Breast epithelium (tissue), 4 donors: ENCODE measurements around the gene ZCCHC14. TPM values are rescaled to one million over a fixed set of nuclear protein-coding genes. Genes with fewer than 3 reads are reported as not detected.
A peak's percentile ranks its signal among the peaks of the same experiment; 100 is the strongest.
"Not testable (repeated sequence)": the region's sequence is repeated elsewhere in the genome, so short reads cannot be mapped to it uniquely, and the experiment has no call there.

Experiments used
- DNase-seq, 2 donors: peaks; one replicate each; pipeline ENCODE4 v3.0.0-alpha.2; 2019; ENCODE audit warnings: low spot score in 2 of 2
- H3K27ac ChIP-seq, 2 donors: fragments of 200-600 bp; sonication (generic) in 1 of 2; one replicate each; pipeline ENCODE4 v1.5.1; 2016 to 2019; ENCODE audit warnings: mild to moderate bottlenecking in 1 of 2
- H3K27me3 ChIP-seq, 2 donors: fragments of 200-600 bp; sonication (generic) in 1 of 2; one replicate each; pipeline versions ENCODE4 v1.5.1 to v1.6.0; 2017 to 2019; ENCODE audit warnings: control low read depth in 1 of 2, mild to moderate bottlenecking in 1 of 2
- H3K36me3 ChIP-seq: fragments of 200-600 bp; one replicate; pipeline ENCODE4 v1.5.1; 2019
- H3K4me1 ChIP-seq, 2 donors: fragments of 200-600 bp; sonication (generic); one replicate each; pipeline ENCODE4 v1.5.1; 2016 to 2019; ENCODE audit warnings: control low read depth in 1 of 2
- H3K4me3 ChIP-seq, 3 donors: fragments of 200-600 bp; sonication (generic); 1 replicate in 2 of 3; 2 replicates in 1 of 3; pipeline ENCODE4 v1.5.1; 2016 to 2019; ENCODE audit warnings: mild to moderate bottlenecking in 3 of 3, moderate library complexity in 2 of 3
- H3K9me3 ChIP-seq, 2 donors: fragments of 200-600 bp; sonication (generic) in 1 of 2; one replicate each; pipeline ENCODE4 v1.5.1; 2016 to 2019; ENCODE audit warnings: control low read depth in 1 of 2
- POLR2A ChIP-seq: fragments of 450-650 bp; IDR thresholded peaks from one replicate; pipeline ENCODE4 v1.6.1; 2016; ENCODE audit warnings: antibody characterized with exemption, mild to moderate bottlenecking, moderate library complexity
- POLR2AphosphoS5 ChIP-seq, 3 donors: sonication (generic); formaldehyde crosslinking; IDR thresholded peaks; one replicate each; pipeline ENCODE4 v1.6.1; 2017; ENCODE audit warnings: antibody characterized with exemption in 3 of 3
- intact Hi-C: fragments of 100-400 bp; cut with DNase I; formaldehyde crosslinking; loops from one replicate; pipeline ENCODE4 v1.15.1; 2023; ENCODE audit warnings: low total_unique reads
- total RNA-seq, 3 donors: library from RNA; depleted of rRNA; stranded (reverse); fragments of >200 nt; gene quantifications; one replicate each; pipeline ENCODE4 v1.1.0, GENCODE V29; 2016
- TF ChIP-seq, protein P1 (sequence below), 3 donors: fragments of 450-650 bp; IDR thresholded peaks; one replicate each; pipeline ENCODE4 v1.5.1; 2016 to 2017; ENCODE audit warnings: antibody characterized with exemption in 3 of 3, mild to moderate bottlenecking in 3 of 3, moderate library complexity in 3 of 3

Gene ZCCHC14
- total RNA-seq, 3 donors from 2014 or later = 15.2 to 21.0 (median 18.7) TPM

DNA sequence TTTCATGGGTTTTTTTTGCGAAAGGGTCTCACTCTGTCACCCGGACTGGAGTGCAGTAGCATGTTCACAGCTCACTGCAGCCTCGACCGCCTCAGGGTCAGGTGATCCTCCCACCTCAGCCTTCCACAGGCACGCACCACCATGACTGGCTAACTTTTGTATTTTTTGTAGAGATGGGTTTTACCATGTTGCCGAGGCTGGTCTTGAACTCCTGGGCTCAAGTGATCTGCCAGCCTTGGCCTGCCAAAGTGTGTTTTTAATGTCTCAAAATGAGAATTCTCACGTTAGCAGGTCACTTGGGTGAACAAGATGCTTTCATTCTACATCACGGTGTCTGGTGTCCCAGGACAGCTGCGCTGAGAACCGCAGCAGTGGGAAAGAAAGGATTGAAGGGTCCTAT lies 112.4 kb downstream of the ZCCHC14 start:
- DNase-seq = no peak
- intact Hi-C loops = no loop called here
- H3K4me3 ChIP-seq = peak overlapping the region; percentile 80 to 97 (median 81)
- no peaks in the 10 kb centered on the region for H3K36me3 ChIP-seq
- peak overlapping the region; percentile 64 to 71 for H3K27ac ChIP-seq
- TF ChIP-seq POLR2A (no peak), POLR2AphosphoS5 (IDR thresholded peaks at IDR 0.05) (no peak)
- TF ChIP-seq, protein P1, sequence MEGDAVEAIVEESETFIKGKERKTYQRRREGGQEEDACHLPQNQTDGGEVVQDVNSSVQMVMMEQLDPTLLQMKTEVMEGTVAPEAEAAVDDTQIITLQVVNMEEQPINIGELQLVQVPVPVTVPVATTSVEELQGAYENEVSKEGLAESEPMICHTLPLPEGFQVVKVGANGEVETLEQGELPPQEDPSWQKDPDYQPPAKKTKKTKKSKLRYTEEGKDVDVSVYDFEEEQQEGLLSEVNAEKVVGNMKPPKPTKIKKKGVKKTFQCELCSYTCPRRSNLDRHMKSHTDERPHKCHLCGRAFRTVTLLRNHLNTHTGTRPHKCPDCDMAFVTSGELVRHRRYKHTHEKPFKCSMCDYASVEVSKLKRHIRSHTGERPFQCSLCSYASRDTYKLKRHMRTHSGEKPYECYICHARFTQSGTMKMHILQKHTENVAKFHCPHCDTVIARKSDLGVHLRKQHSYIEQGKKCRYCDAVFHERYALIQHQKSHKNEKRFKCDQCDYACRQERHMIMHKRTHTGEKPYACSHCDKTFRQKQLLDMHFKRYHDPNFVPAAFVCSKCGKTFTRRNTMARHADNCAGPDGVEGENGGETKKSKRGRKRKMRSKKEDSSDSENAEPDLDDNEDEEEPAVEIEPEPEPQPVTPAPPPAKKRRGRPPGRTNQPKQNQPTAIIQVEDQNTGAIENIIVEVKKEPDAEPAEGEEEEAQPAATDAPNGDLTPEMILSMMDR (IDR thresholded peaks at IDR 0.05) = no peak
- H3K9me3 ChIP-seq = no peaks in the 10 kb centered on the region
- H3K4me1 ChIP-seq = peaks cover 0 to 15% of the 10 kb centered on the region in 2 donors
- no peaks in the 10 kb centered on the region for H3K27me3 ChIP-seq

DNA sequence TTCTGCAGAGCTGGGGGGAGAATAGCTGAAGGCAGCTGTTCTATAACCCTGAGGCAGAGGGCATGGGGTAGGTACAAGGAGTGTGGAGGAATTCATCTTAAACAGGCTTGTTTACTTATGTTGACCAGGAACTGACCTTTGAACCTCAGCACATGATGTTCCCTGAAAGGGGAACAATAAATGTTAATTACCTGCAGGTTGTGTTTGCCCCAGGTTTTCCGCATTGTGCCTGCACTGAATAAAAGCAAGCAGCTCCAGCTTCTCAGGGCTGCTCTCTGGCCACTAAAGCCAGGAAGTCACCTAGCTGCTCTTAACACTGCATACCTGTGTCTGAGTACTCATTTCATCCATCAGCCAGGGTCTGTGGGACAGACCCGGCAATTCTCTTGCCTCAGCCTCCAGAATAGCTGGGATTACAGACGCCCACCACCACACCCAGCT lies 113.5 kb downstream of the ZCCHC14 start:
- H3K36me3 ChIP-seq, H3K27me3 ChIP-seq, intact Hi-C loops, DNase-seq, H3K9me3 ChIP-seq: not testable (repeated sequence)
- H3K27ac ChIP-seq = peak overlapping the region in 1 of 2 donors; percentile 45
- peaks cover 0 to 15% of the 10 kb centered on the region in 2 donors for H3K4me1 ChIP-seq
- H3K4me3 ChIP-seq = peak overlapping the region in 1 of 3 donors; percentile 9

DNA sequence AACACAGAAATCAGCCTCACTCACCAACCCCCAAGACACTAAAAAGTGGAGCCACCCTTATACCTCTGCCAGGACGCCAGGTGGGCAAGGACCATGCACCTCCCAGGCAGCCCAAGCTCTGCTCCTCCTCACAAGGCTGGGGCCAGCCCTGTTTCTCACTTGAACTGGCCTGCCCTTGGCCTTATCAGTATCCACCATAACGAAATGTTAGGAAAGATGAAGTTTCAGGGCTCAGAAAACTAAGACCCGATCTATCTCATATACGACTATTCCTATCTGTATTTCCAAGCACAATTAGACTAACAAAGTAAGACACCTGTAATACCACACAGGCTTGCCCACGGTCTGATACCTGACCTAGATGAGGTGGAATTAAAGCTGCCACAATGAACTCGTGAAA lies 116.2 kb downstream of the ZCCHC14 start:
- Histone ChIP-seq H3K9me3 (no peaks in the 10 kb centered on the region), H3K4me3 (no peak overlapping the region), H3K27ac (peak overlapping the region in 1 of 2 donors; percentile 38), H3K36me3 (no peaks in the 10 kb centered on the region), H3K4me1 (peaks cover 0 to 9% of the 10 kb centered on the region in 2 donors), H3K27me3 (no peaks in the 10 kb centered on the region)
- intact Hi-C loops = no loop called here
- no peak for DNase-seq
- TF ChIP-seq POLR2AphosphoS5 (IDR thresholded peaks at IDR 0.05) = no peak
- TF ChIP-seq, protein P1 (IDR thresholded peaks at IDR 0.05) = no peak

DNA sequence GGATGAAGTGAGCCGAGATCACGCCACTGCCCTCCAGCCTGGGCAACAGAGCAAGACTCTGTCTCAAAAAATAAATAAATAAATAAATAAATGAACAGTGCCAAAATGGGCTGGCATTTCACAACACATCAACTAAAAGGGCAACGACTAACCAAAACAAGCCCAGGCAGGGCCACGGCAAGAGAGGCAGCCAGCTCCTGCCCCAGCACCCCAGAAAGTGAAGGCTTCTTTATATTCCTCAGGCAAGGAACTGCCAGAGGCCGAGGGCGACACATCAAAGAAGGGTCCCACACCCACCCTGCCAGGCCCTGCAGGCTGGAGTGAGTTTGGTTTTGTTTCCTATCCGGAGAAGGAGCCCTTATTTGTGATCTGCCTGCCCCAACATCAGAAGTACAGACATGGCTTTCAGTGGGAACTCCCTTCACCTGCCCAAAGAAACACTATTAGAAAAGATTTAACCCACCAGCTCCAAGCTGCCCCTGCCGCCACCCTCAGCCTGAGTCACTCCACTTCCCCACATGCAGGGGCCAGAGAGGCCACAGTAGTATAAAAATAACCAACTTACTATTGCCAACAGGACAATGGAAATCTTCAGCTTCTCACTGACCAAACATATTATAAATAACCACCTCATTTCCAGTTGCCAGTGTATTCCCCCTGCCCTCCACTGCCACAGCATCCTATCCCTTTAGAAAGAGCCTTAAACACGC lies 117.2 kb downstream of the ZCCHC14 start:
- H3K27ac ChIP-seq = peak overlapping the region in 1 of 2 donors; percentile 45
- TF ChIP-seq, protein P1 (IDR thresholded peaks at IDR 0.05) = no peak
- TF ChIP-seq POLR2AphosphoS5 (IDR thresholded peaks at IDR 0.05) (no peak), POLR2A (no peak)
- DNase-seq = no peak
- H3K36me3 ChIP-seq = no peaks in the 10 kb centered on the region
- H3K4me1 ChIP-seq = peaks cover under 1 to 5% of the 10 kb centered on the region in 2 donors
- H3K27me3 ChIP-seq = no peaks in the 10 kb centered on the region
- intact Hi-C loops = no loop called here
- no peak overlapping the region for H3K4me3 ChIP-seq
- H3K9me3 ChIP-seq = no peaks in the 10 kb centered on the region

DNA sequence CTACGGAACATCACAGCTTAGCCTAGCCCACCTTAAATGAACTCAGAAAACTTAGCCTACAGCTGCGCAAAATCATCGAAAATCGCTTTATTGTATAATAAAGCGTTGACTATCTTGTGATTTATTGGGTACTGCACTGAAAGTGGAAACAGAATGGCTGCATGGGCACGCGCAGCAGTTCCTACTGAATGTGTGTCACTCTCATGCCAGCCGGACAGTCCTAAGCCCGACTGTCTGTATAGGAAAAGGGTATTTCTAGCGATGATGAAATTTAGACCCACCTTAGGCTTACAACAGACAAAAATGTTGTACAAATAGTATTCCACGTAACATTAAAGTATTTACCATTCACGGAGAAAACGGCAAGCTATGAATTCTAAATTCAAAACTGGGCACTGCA lies 118.5 kb downstream of the ZCCHC14 start:
- intact Hi-C loops = no loop called here
- no peak for DNase-seq
- Histone ChIP-seq H3K36me3 (no peaks in the 10 kb centered on the region), H3K4me3 (no peak overlapping the region), H3K27me3 (no peaks in the 10 kb centered on the region), H3K4me1 (peaks cover 4 to 6% of the 10 kb centered on the region in 2 donors), H3K27ac (no peak overlapping the region), H3K9me3 (no peaks in the 10 kb centered on the region)
- TF ChIP-seq, protein P1 (IDR thresholded peaks at IDR 0.05) = no peak
- TF ChIP-seq POLR2AphosphoS5 (IDR thresholded peaks at IDR 0.05) (no peak), POLR2A (no peak)
